ENCODE data around the gene C14orf119. TPM values are rescaled to one million over a fixed set of nuclear protein-coding genes. Genes with fewer than 3 reads are reported as not detected.

C14orf119 gene
- total RNA-seq, 2 experiments from 2014 or later, result 49.2 to 51.1 TPM

DNA sequence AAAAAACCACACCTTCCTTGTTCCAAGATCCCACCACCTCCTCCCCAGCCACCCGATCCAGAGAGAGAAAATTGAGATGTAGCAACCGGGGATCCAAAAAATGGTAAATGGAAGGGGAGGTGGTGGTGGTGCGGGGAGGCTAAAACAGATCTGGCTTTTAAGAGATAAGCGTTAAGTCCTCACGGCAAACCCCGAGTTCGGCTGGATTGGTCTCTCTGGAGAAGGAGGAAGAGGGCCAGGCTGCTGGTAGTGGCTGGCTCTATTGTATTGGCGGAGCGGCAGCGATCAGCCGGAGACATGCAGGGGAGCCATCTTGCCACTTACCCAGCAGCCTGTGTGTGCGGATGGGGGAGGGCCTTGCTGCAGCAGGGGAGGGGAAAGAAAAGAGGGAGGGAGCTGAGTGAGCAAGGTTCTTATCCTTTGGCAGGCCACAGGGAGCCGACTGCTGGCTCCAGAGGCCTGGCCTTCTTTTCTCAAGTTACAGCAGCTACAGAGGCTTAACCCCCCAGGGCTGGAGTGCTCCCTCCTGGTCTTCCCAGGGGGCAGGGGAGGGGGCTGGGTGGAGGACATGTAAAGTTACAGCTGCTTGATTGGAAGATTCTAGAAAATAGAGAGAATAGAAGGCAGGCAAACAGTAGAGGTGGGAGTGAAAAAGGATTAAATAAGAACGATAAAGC, 23.9 kb upstream of the C14orf119 start:
- TF ChIP-seq, protein P1, sequence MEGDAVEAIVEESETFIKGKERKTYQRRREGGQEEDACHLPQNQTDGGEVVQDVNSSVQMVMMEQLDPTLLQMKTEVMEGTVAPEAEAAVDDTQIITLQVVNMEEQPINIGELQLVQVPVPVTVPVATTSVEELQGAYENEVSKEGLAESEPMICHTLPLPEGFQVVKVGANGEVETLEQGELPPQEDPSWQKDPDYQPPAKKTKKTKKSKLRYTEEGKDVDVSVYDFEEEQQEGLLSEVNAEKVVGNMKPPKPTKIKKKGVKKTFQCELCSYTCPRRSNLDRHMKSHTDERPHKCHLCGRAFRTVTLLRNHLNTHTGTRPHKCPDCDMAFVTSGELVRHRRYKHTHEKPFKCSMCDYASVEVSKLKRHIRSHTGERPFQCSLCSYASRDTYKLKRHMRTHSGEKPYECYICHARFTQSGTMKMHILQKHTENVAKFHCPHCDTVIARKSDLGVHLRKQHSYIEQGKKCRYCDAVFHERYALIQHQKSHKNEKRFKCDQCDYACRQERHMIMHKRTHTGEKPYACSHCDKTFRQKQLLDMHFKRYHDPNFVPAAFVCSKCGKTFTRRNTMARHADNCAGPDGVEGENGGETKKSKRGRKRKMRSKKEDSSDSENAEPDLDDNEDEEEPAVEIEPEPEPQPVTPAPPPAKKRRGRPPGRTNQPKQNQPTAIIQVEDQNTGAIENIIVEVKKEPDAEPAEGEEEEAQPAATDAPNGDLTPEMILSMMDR (IDR thresholded peaks at IDR 0.05), result no peak
- peaks cover 29% of the 10 kb centered on the region for H3K4me1 Mint-ChIP-seq (ENCODE audit: low read depth)
- no peaks in the 10 kb centered on the region for H3K27me3 Mint-ChIP-seq
- DNase-seq (peak; percentile 89), ATAC-seq (peak; percentile 96)
- H3K9me3 Mint-ChIP-seq, result no peaks in the 10 kb centered on the region
- peaks cover 42% of the 10 kb centered on the region for H3K36me3 Mint-ChIP-seq (ENCODE audit: low read depth)
- ChIA-PET CTCF (interaction anchor here (0.9 to 9.8 kb wide), 26 partner anchors 8 to 501 kb away, joined by 3 to 196 read pairs (median 6); partner anchors contain the start of genes ACIN1, AJUBA, C14orf119 and CDH24), POLR2A (interaction anchor here (0.9 to 2.2 kb wide), 9 partner anchors 9 to 114 kb away, joined by 3 to 8 read pairs (median 6); partner anchors contain the start of genes ACIN1, C14orf119, CDH24 and HAUS4)
- peak overlapping the region; percentile 97 for H3K27ac Mint-ChIP-seq
- H3K4me3 Mint-ChIP-seq, result peak overlapping the region; percentile 96
- intact Hi-C loops (cut with micrococcal nuclease), result no loop called here

DNA sequence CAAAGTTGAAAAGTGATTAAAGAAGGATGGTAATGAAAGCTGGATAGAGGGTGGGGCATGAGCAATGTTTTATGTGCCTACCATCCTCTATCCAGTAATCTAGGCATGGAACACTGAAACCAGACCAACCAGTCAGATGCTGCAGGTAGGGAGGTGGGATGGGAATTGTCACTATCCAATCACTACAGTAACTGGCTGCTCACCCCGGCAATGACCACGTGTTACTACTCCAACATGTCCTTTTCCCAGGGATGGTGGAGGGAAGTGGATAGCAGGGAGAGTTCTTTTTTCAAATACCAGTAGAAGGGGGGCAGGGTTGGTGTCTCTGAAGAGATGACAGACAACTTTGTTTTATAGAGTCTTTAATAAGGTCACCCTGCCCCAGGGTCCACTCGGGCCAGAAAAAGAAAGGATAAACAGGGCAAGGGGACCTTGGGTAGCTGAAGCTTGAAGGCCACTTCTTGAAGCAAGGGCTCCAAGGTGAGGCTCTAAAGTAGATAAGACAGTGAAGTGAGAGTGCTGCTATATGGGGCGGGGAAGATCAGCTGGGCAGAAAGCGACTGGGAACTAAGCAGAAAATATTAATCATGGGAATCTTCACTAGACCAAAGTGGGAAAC, 23.3 kb upstream of the C14orf119 start:
- H3K4me3 Mint-ChIP-seq, result peak overlapping the region; percentile 96
- peaks cover 29% of the 10 kb centered on the region for H3K4me1 Mint-ChIP-seq (ENCODE audit: low read depth)
- DNase-seq (no peak), ATAC-seq (no peak)
- H3K27ac Mint-ChIP-seq, result peak overlapping the region; percentile 97
- CTCF ChIA-PET, result interaction anchor here (0.9 to 9.8 kb wide), 21 partner anchors 9 to 502 kb away, joined by 3 to 196 read pairs (median 8); partner anchors contain the start of genes ACIN1, C14orf119, CDH24 and LRP10
- intact Hi-C loops (cut with micrococcal nuclease), result no loop called here
- TF ChIP-seq, protein P1 (IDR thresholded peaks at IDR 0.05), result no peak
- H3K27me3 Mint-ChIP-seq, result no peaks in the 10 kb centered on the region
- H3K9me3 Mint-ChIP-seq, result no peaks in the 10 kb centered on the region
- POLR2A ChIA-PET, result interaction anchor here (0.9 to 2.2 kb wide), 9 partner anchors 9 to 115 kb away, joined by 3 to 8 read pairs (median 6); partner anchors contain the start of genes ACIN1, C14orf119, CDH24 and HAUS4
- H3K36me3 Mint-ChIP-seq (ENCODE audit: low read depth), result peaks cover 43% of the 10 kb centered on the region

DNA sequence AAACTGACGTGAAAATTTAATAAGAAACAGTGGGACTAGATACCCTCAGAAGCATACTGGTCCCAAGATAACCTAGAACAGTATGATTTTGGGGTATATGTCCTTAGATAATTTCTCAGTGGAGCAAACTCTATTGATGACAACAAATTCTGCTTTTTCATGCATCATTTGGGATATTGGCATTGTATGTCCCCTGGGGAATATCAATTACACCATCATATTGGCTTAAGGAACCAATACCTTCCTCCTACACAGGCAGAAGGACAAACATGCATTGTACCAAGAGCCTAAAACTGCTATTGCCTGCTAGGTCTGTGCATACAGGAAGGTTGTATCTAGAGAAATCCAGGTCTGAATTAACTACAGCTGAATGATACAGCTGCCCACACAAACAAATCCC, 20.4 kb upstream of the C14orf119 start:
- Mint-ChIP-seq H3K4me1 (ENCODE audit: low read depth) (peaks cover 20% of the 10 kb centered on the region), H3K4me3 (no peak overlapping the region), H3K27me3 (no peaks in the 10 kb centered on the region), H3K9me3 (no peaks in the 10 kb centered on the region), H3K27ac (no peak overlapping the region), H3K36me3 (ENCODE audit: low read depth) (peaks cover 41% of the 10 kb centered on the region)
- DNase-seq, result no peak
- ChIA-PET POLR2A (interaction anchor here (1.0 to 1.4 kb wide), 2 partner anchors 13 to 20 kb away, joined by 4 read pairs; partner anchors contain the start of genes ACIN1 and C14orf119), CTCF (interaction anchor here (1.0 to 9.8 kb wide), 7 partner anchors 12 to 111 kb away, joined by 3 to 196 read pairs (median 4); partner anchors contain the start of genes ACIN1, AJUBA, C14orf119 and CDH24)
- TF ChIP-seq, protein P1 (IDR thresholded peaks at IDR 0.05), result no peak
- no peak for ATAC-seq
- intact Hi-C loops (cut with micrococcal nuclease), result no loop called here

DNA sequence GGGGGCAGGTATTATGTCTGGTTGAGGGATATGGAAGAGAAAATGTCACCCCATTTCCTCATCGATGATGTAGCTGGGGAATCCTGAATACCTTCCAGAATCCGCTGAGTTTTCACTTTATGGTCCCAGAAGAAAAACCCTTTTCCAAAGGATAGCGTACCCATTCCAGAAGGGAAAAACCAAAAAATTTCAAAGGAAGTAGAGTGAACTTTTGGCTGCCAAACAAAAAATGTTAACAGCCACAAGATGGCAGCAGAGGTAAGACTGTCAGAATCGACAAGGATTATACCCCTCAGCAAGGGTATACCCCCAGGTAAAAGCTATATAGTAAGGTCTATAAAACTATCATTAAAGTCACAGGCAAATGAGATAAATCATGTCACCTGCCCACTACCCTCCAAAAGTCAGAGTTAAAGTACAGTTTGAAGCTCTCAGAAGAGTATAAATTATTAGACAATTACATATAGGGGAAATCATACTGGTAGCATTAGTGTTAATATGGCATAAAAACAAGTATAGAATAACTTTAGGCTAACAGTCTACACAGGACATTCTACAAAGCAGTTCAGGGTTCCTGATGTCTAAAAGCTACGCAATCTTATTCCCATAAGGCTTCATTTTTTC, 18.4 kb upstream of the C14orf119 start:
- ATAC-seq (peak; percentile 70), DNase-seq (peak; percentile 39)
- H3K27me3 Mint-ChIP-seq, result no peaks in the 10 kb centered on the region
- H3K27ac Mint-ChIP-seq, result no peak overlapping the region
- no peaks in the 10 kb centered on the region for H3K9me3 Mint-ChIP-seq
- TF ChIP-seq, protein P1 (IDR thresholded peaks at IDR 0.05), result peak; percentile 70
- intact Hi-C loops (cut with micrococcal nuclease), result no loop called here
- CTCF ChIA-PET, result interaction anchor here (0.5 to 9.8 kb wide), 44 partner anchors 12 to 402 kb away, joined by 3 to 196 read pairs (median 4); partner anchors contain the start of genes ACIN1, AJUBA, C14orf119 and CDH24
- no peak overlapping the region for H3K4me3 Mint-ChIP-seq
- peaks cover 36% of the 10 kb centered on the region for H3K36me3 Mint-ChIP-seq (ENCODE audit: low read depth)
- H3K4me1 Mint-ChIP-seq (ENCODE audit: low read depth), result peaks cover 9% of the 10 kb centered on the region
- POLR2A ChIA-PET, result interaction anchor here (0.8 to 2.3 kb wide), 7 partner anchors 8 to 101 kb away, joined by 3 to 12 read pairs (median 3); partner anchors contain the start of genes ACIN1 and C14orf119

Data from activated CD8-positive, alpha-beta T cell treated with anti-CD3 and anti-CD28 coated beads for 36 hours (primary cell).